Activated CD4-positive, alpha-beta T cell treated with anti-CD3 and anti-CD28 coated beads for 36 hours (primary cell): ENCODE measurements around the gene NXN. TPM values are rescaled to one million over a fixed set of nuclear protein-coding genes. Genes with fewer than 3 reads are reported as not detected.
"Not testable (repeated sequence)": the region's sequence is repeated elsewhere in the genome, so short reads cannot be mapped to it uniquely, and the experiment has no call there.

Experiments
- ATAC-seq: fragments of 200-7000 bp; cut with Tn5 transposase; one replicate; pipeline ENCODE4 v1.10.0; 2021; ENCODE audit warnings: mild to moderate bottlenecking, moderate library complexity
- CTCF ChIA-PET: fragments of 350-600 bp; sonication (Branson Sonifier 250); formaldehyde crosslinking; loops from one replicate; lab custom pipeline; 2021; ENCODE audit warnings: antibody characterized with exemption; lab: Charles Lee
- POLR2A ChIA-PET: fragments of 350-600 bp; sonication (Branson Sonifier 250); formaldehyde crosslinking; loops from one replicate; lab custom pipeline; 2021; ENCODE audit warnings: antibody characterized with exemption, inconsistent platforms; lab: Charles Lee
- DNase-seq: peaks from one replicate; pipeline ENCODE4 v3.0.0-alpha.2; 2020
- H3K27ac Mint-ChIP-seq: one replicate; pipeline ENCODE4 v1.8.0; 2021; ENCODE audit warnings: mixed read lengths
- H3K27me3 Mint-ChIP-seq: one replicate; pipeline ENCODE4 v1.8.0; 2021; ENCODE audit warnings: mixed read lengths
- H3K36me3 Mint-ChIP-seq: one replicate; pipeline ENCODE4 v1.8.0; 2021; ENCODE audit warnings: low read depth, mixed read lengths
- H3K4me1 Mint-ChIP-seq: one replicate; pipeline ENCODE4 v1.8.0; 2021; ENCODE audit warnings: mixed read lengths
- H3K4me3 Mint-ChIP-seq: one replicate; pipeline ENCODE4 v1.8.0; 2021; ENCODE audit warnings: mild to moderate bottlenecking, moderate library complexity, mixed read lengths
- H3K9me3 Mint-ChIP-seq: one replicate; pipeline ENCODE4 v1.8.0; 2021; ENCODE audit warnings: low read depth, mixed read lengths
- intact Hi-C, 2 experiments: fragments of 100-400 bp; cut with DNase I in 1 of 2; cut with micrococcal nuclease in 1 of 2; formaldehyde crosslinking; loops; one replicate each; pipeline versions ENCODE4 v1.14.2 to v1.15.1; 2022 to 2024; cut with DNase I, micrococcal nuclease
- total RNA-seq, 2 experiments: library from RNA; stranded (reverse); gene quantifications; one replicate each; pipeline ENCODE4 v1.2.3, GENCODE V29; 2021

NXN gene
- total RNA-seq, 2 experiments from 2014 or later: 0.93 to 1.4 TPM

DNA sequence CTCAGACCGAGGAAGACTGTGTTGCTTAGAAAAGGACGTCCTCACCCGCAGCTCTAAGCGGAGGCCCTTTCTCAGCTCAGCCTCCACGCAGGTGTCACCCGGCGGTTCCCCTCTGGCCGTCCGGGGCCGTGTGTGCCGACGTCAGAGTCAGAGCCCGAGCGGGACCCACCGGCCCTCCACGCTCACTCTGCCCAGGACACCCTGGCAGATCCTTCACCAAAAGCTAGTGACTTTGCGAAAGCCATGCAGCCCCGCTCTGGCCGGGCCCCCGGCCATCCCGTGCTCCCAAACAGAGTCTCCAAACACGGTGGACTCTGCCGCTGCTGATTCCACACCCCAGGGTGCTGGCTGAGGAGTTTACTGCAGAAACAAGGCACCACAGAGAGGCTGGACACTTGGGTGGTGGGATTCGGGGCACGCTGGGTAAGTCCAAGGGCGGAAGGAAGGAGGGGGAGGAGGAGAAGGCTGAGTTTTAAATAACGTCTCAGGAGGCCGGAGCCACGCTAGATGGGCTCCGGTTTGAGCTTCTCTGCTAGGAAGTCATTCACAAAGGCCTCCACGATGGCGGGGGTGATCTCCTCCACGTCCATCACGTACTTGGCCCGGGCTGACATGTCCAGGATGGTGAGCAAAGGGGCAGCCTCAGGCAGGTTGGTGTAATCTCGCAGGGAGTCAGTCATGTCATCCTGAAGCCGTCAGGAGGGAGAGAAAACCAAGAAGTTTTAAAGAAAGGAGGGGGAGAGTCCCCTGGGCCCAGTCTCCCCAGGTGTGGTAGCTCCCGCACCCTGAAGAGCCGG, 178.9 kb downstream of the NXN start:
- ChIA-PET POLR2A (no interaction called here), CTCF (interaction anchor here (0.7 kb wide), 1 partner anchor 180 kb away, joined by 3 read pairs; no protein-coding TSS in a partner anchor)
- no peak for DNase-seq
- Mint-ChIP-seq H3K4me3 (no peak overlapping the region), H3K9me3 (no peaks in the 10 kb centered on the region), H3K27me3 (no peaks in the 10 kb centered on the region), H3K27ac (no peak overlapping the region), H3K4me1 (no peaks in the 10 kb centered on the region), H3K36me3 (no peaks in the 10 kb centered on the region)
- no peak for ATAC-seq
- intact Hi-C loops: no loop called here

- ChIA-PET CTCF (interaction anchor here (0.6 to 0.7 kb wide), 3 partner anchors 80 to 201 kb away, joined by 3 read pairs; no protein-coding TSS in a partner anchor), POLR2A (no interaction called here)
- no peaks in the 10 kb centered on the region for H3K9me3 Mint-ChIP-seq
- intact Hi-C loops: no loop called here
- no peak for ATAC-seq
- no peaks in the 10 kb centered on the region for H3K27me3 Mint-ChIP-seq
- peaks cover 6% of the 10 kb centered on the region for H3K4me1 Mint-ChIP-seq
- H3K27ac Mint-ChIP-seq: no peak overlapping the region
- no peak for DNase-seq
- no peaks in the 10 kb centered on the region for H3K36me3 Mint-ChIP-seq
- H3K4me3 Mint-ChIP-seq: no peak overlapping the region
Measured at GRCh38 chr17:799261-799660, 180.3 kb downstream of the NXN start.

- Mint-ChIP-seq H3K27me3 (no peaks in the 10 kb centered on the region), H3K27ac (no peak overlapping the region), H3K4me1 (peaks cover 6% of the 10 kb centered on the region), H3K9me3 (no peaks in the 10 kb centered on the region), H3K4me3 (no peak overlapping the region), H3K36me3 (no peaks in the 10 kb centered on the region)
- CTCF ChIA-PET: interaction anchor here (0.9 to 2.4 kb wide), 3 partner anchors 168 to 201 kb away, joined by 4 to 13 read pairs (median 6); no protein-coding TSS in a partner anchor
- ATAC-seq (no peak), DNase-seq (no peak)
- intact Hi-C loops: no loop called here
- POLR2A ChIA-PET: no interaction called here
Measured at GRCh38 chr17:798246-798645, 181.3 kb downstream of the NXN start.

GRCh38 chr17:797236-797840, 182.2 kb downstream of the NXN start:
- no peak for DNase-seq
- intact Hi-C loops: no loop called here
- CTCF ChIA-PET: interaction anchor here (2.1 to 2.4 kb wide), 2 partner anchors 183 to 202 kb away, joined by 6 to 13 read pairs; no protein-coding TSS in a partner anchor
- Mint-ChIP-seq H3K36me3 (peaks cover 5% of the 10 kb centered on the region), H3K27me3 (no peaks in the 10 kb centered on the region), H3K4me3 (no peak overlapping the region), H3K27ac (no peak overlapping the region), H3K4me1 (peaks cover 6% of the 10 kb centered on the region), H3K9me3 (no peaks in the 10 kb centered on the region)
- ATAC-seq: no peak
- POLR2A ChIA-PET: no interaction called here

DNA sequence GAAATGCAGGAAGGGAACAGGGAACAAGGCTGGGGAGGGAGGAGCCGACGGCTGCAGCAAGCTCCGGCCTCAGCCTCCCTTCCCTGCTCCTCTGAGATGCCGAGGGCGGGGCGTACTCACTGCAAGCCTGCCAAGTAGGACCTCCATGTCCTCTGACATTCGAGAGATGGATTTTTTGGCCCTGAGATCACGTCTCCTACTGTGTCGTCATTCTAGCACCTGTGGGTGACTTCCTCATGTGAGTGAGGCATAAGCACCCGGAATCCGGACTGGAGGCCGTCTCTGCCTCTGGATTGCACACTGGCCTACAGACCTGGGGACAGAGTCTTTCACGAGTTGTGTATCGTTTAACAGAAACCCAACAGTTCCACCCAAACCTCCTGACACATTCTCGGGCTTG, 183.0 kb downstream of the NXN start:
- ChIA-PET CTCF (interaction anchor here (2.4 to 5.8 kb wide), 2 partner anchors 184 to 203 kb away, joined by 6 to 48 read pairs; partner anchors contain the start of gene NXN), POLR2A (no interaction called here)
- no peaks in the 10 kb centered on the region for H3K9me3 Mint-ChIP-seq
- intact Hi-C loops: no loop called here
- H3K27ac Mint-ChIP-seq: no peak overlapping the region
- DNase-seq: no peak
- no peaks in the 10 kb centered on the region for H3K27me3 Mint-ChIP-seq
- no peak overlapping the region for H3K4me3 Mint-ChIP-seq
- H3K4me1 Mint-ChIP-seq: peaks cover 6% of the 10 kb centered on the region
- ATAC-seq: no peak
- peaks cover 6% of the 10 kb centered on the region for H3K36me3 Mint-ChIP-seq

DNA sequence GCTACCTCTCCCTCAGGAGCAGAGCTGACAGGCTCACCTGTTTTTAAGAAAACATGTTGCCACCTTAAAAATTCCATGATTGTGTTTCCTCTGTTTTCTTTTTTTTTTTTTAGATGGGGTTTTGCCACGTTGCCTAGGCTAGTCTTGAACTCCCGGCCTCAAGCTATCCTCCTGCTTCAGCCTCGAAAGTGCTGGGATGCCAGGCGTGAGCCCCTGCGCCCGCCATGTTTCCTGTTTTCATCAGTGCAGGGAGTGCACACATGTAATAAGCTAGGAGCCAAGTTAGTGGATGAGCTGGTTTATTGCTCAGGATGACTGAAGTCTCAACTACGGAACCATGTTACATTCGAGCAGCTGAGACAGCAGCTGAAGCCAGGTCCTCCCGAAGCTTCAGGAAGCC, 183.9 kb downstream of the NXN start:
- POLR2A ChIA-PET: interaction anchor here (0.6 kb wide), 1 partner anchor 11 kb away, joined by 7 read pairs; no protein-coding TSS in a partner anchor
- Mint-ChIP-seq H3K36me3 (peaks cover 12% of the 10 kb centered on the region), H3K4me3 (no peak overlapping the region), H3K9me3 (no peaks in the 10 kb centered on the region), H3K27ac (no peak overlapping the region), H3K4me1 (peaks cover 6% of the 10 kb centered on the region), H3K27me3 (no peaks in the 10 kb centered on the region)
- DNase-seq: no peak
- intact Hi-C loops: loop anchor here in 1 of 2 experiments (1.0 kb wide), 1 partner anchor 201 kb away; no protein-coding TSS in a partner anchor
- CTCF ChIA-PET: interaction anchor here (0.6 to 5.8 kb wide), 11 partner anchors 10 to 1400 kb away, joined by 3 to 48 read pairs (median 3); partner anchors contain the start of genes NXN and TIMM22
- ATAC-seq: no peak

DNA sequence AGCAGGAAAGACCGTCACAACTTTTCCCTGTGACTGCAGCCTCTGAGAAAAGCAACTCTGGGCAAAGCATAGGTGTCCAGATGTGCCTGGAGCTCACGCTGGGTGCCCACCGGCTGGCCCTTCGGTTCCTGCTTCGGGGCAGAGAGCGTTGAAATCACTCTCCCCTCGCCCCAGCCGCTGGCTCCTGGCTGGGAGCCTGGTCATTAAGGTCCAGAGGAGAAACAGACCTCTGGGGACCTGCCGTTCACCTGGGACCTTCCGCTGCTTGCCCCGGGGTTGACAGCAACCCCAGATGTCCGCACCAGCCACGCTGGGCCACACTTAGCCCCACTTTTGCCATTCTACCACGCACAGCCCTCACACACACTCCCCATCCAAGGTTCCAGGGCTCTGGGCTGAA, 184.3 kb downstream of the NXN start:
- DNase-seq: no peak
- intact Hi-C loops: loop anchor here in 1 of 2 experiments (1.0 kb wide), 1 partner anchor 201 kb away; no protein-coding TSS in a partner anchor
- H3K27me3 Mint-ChIP-seq: no peaks in the 10 kb centered on the region
- H3K27ac Mint-ChIP-seq: no peak overlapping the region
- peaks cover 6% of the 10 kb centered on the region for H3K4me1 Mint-ChIP-seq
- ChIA-PET CTCF (interaction anchor here (0.6 to 5.8 kb wide), 10 partner anchors 9 to 383 kb away, joined by 3 to 48 read pairs (median 3); partner anchors contain the start of genes NXN and TIMM22), POLR2A (interaction anchor here (0.6 kb wide), 1 partner anchor 11 kb away, joined by 7 read pairs; no protein-coding TSS in a partner anchor)
- H3K9me3 Mint-ChIP-seq: no peaks in the 10 kb centered on the region
- ATAC-seq: no peak
- H3K4me3 Mint-ChIP-seq: no peak overlapping the region
- peaks cover 12% of the 10 kb centered on the region for H3K36me3 Mint-ChIP-seq

GRCh38 chr17:794876-795275, 184.7 kb downstream of the NXN start:
- peak; percentile 73 for DNase-seq
- peak; percentile 80 for ATAC-seq
- Mint-ChIP-seq H3K4me1 (peaks cover 6% of the 10 kb centered on the region), H3K36me3 (peaks cover 14% of the 10 kb centered on the region), H3K4me3 (no peak overlapping the region), H3K9me3 (no peaks in the 10 kb centered on the region), H3K27ac (no peak overlapping the region), H3K27me3 (no peaks in the 10 kb centered on the region)
- ChIA-PET CTCF (interaction anchor here (0.6 to 5.8 kb wide), 10 partner anchors 9 to 261 kb away, joined by 3 to 48 read pairs (median 4); partner anchors contain the start of genes NXN and TIMM22), POLR2A (interaction anchor here (0.6 kb wide), 1 partner anchor 11 kb away, joined by 7 read pairs; no protein-coding TSS in a partner anchor)
- intact Hi-C loops: loop anchor here (1.0 kb wide), 2 partner anchors 186 to 201 kb away; no protein-coding TSS in a partner anchor

- H3K9me3 Mint-ChIP-seq: no peaks in the 10 kb centered on the region
- H3K4me1 Mint-ChIP-seq: peaks cover 6% of the 10 kb centered on the region
- H3K27me3 Mint-ChIP-seq: no peaks in the 10 kb centered on the region
- CTCF ChIA-PET: interaction anchor here (1.2 to 5.8 kb wide), 2 partner anchors 189 to 207 kb away, joined by 3 to 48 read pairs; partner anchors contain the start of gene NXN
- ATAC-seq (no peak), DNase-seq (no peak)
- POLR2A ChIA-PET: interaction anchor here (0.6 to 0.7 kb wide), 2 partner anchors 10 to 188 kb away, joined by 3 read pairs; no protein-coding TSS in a partner anchor
- intact Hi-C loops: no loop called here
- no peak overlapping the region for H3K4me3 Mint-ChIP-seq
- no peak overlapping the region for H3K27ac Mint-ChIP-seq
- H3K36me3 Mint-ChIP-seq: peaks cover 22% of the 10 kb centered on the region
Measured at GRCh38 chr17:792277-792676, 187.3 kb downstream of the NXN start.

- Mint-ChIP-seq H3K36me3 (peaks cover 25% of the 10 kb centered on the region), H3K9me3 (no peaks in the 10 kb centered on the region), H3K27ac (no peak overlapping the region), H3K27me3 (no peaks in the 10 kb centered on the region), H3K4me1 (peaks cover 6% of the 10 kb centered on the region), H3K4me3 (no peak overlapping the region)
- intact Hi-C loops: no loop called here
- POLR2A ChIA-PET: interaction anchor here (0.6 kb wide), 1 partner anchor 188 kb away, joined by 3 read pairs; no protein-coding TSS in a partner anchor
- DNase-seq (no peak), ATAC-seq (no peak)
- CTCF ChIA-PET: interaction anchor here (1.0 to 5.8 kb wide), 3 partner anchors 189 to 207 kb away, joined by 3 to 48 read pairs (median 4); partner anchors contain the start of genes NXN and TIMM22
Measured at GRCh38 chr17:791829-792228, 187.7 kb downstream of the NXN start.

DNA sequence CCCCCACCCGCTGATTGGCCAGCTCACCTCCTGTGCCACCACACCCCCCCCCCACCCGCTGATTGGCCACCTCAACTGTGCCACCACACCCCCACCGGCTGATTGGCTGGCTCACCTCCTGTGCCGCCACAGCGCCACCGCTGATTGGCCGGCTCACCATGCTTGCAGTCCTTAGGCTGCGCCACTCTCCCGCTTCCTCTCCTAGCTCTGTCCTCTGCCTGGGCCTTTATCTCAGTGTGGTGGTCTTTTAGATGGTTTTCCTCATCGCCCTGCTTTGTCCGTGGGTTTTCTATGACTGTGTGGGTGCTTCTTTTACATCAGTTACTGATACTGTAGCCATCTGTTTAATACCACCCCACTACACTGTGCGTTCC, 188.7 kb downstream of the NXN start:
- H3K27me3 Mint-ChIP-seq, ATAC-seq, H3K4me3 Mint-ChIP-seq, POLR2A ChIA-PET, H3K9me3 Mint-ChIP-seq, H3K4me1 Mint-ChIP-seq, DNase-seq, H3K27ac Mint-ChIP-seq: not testable (repeated sequence)
- CTCF ChIA-PET: interaction anchor here (1.0 to 5.8 kb wide), 2 partner anchors 190 to 206 kb away, joined by 4 to 48 read pairs; partner anchors contain the start of genes NXN and TIMM22
- intact Hi-C loops: loop anchor here in 1 of 2 experiments (1.0 kb wide), 1 partner anchor 26 kb away; no protein-coding TSS in a partner anchor
- peaks cover 25% of the 10 kb centered on the region for H3K36me3 Mint-ChIP-seq
